RKO (cell line): ENCODE measurements around the gene STX19.
A peak's percentile ranks its signal among the peaks of the same experiment; 100 is the strongest.

Experiments
- DNase-seq: peaks from one replicate; pipeline ENCODE4 v3.0.0-alpha.2; 2016; ENCODE audit warnings: low spot score

Gene STX19

DNA sequence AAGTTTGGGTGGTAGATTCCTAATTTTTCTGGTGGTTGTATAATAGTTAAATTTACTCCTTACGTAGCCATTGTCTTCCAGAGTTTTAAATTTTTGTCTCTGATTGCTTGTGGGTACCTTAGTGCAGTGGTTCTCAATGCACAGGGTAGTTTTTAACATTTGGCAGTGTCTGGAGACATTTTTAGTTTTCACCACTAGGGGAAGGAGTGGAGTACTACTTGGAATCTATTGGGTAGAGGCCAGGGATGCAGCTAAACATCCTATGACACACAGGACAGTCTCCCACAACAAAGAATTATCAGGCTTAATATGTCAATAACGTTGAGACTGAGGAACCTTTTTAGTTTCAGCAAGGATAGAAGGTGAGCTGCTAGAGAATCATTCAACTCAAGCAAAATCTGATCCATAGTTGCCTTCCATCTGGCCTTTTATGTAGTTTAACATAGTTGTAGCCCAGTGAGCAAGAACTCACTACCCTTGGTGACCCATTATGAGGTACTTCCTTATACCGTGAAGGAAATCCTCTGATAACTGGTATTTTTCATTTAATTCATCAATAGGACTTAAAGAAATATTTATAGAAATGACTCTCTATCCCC is 8.6 kb upstream of the STX19 start:
- DNase-seq = peak; percentile 72

DNA sequence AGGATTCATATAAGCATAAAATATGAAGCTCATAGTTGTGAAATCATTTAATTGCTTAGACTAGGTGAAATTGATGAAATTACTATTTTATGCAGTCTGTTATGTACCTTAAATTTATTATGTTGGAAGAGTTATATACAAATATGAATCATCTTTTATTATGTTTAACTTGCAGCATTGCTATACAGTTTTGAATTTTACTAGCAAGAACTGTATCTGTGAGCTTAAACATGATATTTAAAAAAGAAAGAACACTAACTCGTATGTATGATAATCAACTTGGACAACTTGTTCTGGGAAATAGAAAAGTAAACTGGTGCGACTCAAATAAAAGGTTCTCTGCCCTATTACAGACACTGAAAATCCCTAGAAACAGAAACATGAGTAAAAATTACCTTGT is 1.8 kb downstream of the STX19 start:
- DNase-seq = no peak

DNA sequence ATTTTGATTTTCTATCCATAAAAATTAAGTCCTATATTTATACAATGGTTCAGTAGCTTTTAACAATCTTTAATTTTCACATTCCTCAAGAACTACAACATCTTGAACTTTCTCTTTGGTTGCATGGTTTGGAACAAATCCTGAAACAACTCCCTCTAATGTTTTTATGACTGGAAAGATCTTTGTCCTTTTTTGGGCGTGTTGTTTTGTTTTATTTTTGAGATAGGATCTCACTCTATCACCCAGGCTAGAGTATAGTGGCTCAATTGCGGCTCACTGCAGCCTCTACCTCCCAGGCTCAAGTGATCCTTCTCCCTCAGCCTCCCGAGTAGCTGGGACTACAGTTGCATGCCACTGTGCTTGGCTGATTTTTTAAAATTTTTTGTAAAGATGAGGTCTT is 4.0 kb downstream of the STX19 start:
- no peak for DNase-seq

DNA sequence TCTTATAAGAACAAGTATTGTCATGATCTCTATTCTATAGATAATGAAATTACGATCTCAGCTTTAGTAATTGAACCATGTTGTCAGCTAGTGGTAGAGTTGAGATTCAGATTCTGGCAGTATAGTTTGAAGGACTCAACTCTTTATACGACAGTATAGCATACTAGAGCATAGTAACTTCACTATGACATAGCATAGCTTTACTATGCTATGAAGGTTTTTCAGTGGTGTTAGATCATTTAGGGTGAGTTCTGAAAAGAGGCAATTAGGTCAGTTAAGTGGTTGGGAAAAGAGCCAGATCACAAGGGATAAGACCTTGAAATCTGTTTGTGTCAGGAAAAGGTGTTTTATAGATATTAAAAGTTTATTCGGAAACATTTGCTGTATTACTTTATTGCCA is 8.1 kb downstream of the STX19 start:
- no peak for DNase-seq

DNA sequence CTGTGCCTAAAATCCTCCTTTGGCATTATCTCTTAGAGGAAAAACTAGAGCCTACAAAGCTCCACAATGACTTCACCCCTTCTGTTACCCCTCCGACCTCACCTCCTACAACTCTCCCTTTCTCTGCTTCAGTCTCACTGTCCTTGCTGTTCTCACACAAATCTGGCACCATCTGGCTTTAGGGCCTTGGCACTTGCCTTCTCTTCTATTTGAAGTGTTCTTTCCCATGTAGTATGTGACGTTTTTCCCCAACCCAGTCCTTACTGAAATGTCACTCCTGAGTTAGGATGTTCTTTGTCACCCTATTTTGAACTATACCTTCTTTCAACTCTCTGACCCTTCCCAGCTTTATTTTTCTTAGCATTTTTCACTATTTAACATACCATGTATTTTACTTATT is 8.7 kb downstream of the STX19 start:
- DNase-seq = no peak

DNA sequence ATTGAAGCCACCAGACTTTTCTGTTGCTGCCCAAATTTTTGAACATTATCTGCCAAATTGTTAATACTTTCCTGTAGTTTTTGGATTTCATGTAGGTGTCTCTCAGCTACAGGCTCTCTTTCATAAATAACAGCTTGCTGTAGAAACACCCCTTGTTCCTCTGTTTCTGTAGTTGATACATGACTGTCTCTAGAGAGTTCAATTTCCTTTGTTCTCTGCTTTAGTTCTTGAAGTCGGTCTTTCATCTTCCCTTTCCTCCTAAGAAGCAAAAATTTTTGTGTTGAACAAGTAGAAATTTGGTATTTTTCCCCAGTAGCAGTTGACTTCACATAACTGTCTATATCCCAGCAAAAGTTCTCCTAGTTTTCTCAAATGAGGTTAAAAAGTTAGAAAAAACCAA is 13.4 kb downstream of the STX19 start:
- DNase-seq = no peak

DNA sequence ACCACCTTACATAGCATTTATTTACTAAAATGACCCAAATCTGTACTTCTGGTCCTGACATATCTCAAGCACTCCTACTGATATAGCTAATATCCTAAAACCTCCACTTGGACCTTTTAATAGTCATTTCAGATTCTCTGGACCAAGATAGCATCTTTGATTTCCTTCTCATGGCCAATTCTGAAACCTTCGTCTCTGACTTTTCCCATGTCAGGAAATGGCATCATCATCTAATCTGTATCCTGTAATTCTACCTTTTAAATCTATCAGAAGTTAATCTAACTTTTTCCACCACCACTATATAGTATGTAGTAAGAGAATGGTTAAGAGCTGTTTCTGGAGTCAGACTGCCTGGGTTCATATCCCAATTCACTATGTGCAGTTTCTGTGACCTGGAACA is 16.2 kb downstream of the STX19 start:
- no peak for DNase-seq

DNA sequence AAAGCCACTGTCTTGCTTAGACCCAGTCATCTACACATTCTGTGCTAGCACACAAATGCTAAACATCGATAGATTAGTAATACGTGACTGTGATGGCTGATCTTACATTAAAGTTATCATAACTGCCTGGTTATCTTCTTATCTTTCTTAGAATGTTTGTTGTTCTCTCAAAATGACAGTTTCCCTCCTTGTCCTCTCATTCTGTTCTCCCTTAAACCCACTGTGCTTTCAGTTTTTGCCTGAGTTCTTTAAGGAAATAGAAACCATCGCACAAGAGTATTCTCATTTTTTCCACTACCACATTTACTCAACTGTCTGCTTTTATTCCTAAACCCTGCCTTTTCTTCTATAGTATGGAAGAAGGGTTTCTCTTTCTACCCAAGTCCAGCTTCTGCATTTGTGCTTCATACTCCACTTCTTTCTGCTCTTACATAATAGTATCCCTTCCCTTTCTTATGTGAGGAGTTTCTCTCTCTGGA is 17.1 kb downstream of the STX19 start:
- no peak for DNase-seq

DNA sequence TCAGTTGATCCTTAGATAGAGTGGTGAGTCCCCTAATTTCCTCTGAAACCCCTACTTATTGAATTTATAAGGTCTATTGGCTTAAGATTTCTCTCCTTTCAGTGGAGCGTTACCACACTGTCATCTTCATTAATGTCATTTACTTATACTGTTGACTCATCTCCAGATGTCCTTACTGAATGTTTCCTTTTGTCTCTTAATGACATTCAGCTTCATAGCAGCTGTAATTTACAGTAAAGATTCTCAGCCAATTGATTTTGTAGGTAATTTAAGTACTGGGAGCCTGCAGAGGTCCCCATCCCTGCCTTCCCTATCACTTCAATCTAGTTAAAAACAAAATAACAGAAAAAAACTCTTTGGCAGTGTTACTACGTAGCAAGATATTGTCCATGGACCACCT is 18.8 kb downstream of the STX19 start:
- DNase-seq = no peak

DNA sequence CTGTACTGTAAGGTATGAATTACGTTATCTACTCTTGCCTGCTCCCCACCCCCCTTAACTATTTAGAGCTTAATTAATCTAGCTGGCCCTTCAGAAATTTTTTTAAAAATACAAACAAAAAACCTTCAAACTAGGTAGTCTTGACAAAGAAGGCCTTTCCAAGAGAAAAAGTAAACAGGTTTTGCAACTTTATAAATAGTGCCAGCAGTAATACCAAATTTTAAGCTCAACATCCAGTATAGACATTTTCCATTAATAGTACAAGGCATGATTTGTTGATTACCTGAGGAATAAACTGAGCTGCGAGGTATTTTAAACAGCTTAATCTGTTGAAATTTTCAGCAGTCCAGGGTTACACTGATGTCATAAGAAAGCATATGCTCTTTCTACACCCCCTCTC is 20.1 kb downstream of the STX19 start:
- DNase-seq = no peak

DNA sequence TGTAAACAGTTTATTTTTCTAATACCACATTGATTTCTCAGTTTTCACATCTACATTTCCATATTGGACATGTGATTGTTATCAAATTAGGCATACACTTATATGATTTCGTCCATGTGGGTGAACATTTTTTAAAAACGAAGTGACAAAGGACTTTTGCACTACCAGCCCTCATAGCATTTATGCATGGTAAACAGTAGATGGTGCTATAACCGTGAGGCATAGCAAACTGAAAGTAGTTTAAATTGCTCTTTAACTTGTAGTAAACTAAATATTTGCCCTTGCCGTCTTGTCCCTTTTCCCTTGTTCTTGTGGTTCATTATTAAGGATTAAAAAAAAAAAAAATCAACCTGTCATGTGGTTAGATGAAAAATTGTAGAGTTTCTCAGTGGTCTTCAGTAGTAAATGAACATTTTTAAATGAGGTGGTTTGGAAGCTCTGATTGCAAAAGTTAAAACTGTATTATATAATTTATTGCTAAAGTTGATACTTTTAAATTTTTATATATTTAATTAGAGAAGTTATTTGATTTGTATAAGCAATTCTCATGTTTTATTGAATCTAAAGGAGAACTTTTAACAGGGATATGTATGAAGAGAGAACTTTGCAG is 24.0 kb downstream of the STX19 start:
- DNase-seq = peak; percentile 85

DNA sequence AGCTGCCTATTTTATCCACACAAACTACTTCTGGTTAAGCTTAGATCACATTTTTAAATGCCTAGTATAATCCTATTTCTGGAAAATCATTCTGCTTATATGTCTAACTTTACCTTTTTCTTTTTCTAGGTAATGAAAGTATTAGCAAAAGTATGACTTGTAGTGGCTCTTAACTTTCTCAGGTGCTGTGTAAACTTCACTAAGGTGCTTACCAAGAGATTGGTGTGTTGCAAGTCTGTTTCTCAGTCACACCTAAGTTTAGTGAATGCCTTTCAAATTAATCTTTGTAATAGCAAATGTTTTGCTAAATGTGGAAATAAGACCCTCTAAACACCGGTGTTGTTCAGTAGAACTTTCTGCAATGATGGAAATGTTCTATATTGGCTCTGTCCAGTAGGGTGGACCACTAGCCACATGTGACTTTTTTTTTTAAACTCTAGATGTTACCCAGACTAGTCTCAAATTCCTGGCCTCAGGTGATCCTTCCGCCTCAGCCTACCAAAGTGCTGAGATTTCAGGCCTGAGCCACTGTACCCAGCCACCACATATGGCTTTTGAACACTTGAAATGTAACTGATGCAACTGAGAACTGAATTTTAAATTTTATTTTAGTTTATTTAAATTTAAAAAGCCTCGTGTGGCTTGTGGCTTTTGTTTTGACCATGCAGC is 26.4 kb downstream of the STX19 start:
- DNase-seq = no peak

DNA sequence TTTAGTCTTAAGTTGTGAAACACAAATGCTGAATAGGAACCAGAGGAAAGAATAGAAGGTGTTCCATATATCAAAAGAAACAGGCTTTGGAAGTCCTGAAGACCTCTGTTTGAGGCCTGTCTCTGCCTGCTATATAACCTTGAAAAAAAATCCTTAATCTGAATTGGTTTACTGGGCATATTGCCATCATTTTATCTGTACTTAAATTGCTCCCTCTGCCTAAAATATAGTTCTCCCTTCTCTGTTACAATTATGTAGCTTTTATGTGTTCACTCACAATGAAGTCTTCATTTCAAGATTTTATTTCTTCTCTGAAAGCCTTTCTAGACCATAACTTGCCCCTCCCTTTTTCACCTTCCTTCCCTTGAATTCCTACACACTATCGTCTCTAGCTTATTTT is 27.2 kb downstream of the STX19 start:
- no peak for DNase-seq

DNA sequence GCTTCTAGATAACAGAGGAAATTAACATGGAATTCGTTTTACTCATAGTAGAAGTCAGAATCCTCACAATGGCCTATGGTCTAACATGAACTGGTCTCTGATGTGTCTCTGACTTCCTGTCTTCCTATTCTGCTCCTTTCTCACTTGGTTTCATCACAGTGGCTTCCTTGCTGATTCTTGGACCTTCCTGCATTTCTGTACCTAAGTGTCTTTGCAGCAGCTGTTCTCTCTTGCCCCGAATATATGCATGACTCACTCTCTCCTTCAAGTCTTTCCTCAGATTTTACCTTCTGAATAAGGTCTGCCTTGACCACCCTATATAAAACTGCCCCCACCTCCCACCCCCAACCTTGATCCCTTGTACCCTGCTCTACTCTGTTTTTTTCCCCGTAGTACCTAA is 34.3 kb downstream of the STX19 start:
- no peak for DNase-seq

DNA sequence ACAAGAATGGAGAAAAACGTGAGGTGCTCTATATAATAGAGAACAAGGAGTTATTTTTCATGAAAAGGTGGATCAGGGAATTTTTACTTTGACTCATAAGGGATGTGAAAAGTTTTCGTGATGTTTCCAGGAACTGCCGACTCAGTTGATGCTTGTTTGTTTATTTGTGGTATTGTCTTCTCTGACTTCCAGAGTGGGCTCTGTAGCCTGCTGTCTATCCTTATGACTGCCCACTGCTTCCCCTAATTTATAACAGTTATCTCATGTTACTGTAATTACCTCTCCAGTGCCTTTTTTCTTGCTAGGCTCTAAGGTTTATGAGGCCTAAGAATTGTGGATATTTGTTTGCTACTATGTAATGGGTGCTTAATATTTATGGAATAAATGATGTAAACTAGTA is 36.2 kb downstream of the STX19 start:
- DNase-seq = no peak

DNA sequence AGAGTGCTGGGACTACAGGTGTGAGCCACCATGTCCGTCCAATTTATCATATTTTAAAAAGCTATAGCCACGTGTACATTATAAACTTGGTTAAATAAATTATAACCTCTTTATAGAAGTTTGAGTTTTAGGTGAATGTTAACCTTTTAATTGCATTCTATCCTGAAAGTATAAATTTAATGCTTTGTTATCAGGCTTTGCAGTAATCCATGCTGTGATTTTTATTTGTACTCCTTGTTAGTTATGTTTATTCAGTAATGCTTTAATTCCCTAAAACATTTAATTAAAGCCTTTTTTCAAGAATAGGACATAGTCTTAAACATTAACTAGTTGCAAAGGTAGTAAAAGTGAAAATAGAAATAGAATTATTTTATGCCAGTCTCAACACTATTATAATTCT is 36.8 kb downstream of the STX19 start:
- DNase-seq = no peak

DNA sequence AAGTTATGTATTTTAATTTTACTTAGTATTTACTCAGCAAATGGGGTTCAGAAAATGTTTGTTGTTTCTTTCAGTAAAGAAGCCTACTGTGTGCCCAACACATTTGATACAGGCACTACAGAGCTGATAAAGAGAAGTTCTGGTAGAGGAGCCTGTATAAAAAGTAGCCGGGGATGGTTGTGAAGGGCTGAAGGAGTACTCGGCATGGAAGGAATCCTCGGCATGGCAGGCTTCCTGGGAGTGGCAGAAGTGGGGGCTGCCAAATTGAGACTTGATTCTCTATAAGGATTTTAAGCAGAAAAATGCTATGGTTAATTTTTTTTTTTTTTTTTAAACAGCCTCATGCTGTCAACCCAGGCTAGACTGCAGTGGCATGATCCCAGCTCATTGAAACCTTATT is 39.2 kb downstream of the STX19 start:
- DNase-seq = no peak

DNA sequence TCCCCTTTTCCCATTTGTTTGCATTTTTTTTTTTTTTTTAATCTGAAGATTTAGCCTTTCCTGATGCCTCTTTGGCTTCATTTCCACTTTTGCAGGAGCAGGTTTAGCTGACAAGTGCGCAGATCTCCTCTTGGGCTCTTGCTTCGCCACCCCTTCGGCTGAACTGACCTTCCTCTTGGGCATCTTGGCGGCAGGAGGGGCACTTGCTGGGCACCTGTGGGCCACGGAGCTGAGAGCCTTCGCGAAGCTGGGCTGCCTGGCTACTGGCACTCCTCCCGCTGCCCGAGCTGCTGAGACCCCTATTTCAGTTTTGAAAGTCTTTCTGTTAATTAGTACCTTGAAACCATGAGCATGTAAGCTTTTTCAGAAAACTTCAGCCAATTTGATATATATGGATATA is 39.6 kb downstream of the STX19 start:
- no peak for DNase-seq

DNA sequence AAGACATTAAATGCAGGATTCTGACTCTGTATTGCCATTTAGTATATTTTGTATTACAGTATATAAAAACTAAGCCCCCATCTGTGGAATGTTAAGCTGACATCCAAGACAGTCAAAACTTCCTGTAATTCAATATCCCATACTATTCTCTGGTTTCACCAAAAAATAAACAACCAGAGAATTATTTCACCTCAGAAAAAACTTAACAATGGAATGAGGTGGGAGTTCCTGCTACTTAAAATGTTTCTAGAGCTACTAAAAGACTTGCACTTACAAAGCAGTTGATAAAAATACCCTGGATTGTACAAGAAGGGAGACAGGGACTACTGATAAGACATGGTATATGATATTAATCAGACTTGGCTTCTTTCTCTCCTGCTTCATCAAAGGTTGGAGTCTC is 40.1 kb downstream of the STX19 start:
- no peak for DNase-seq

DNA sequence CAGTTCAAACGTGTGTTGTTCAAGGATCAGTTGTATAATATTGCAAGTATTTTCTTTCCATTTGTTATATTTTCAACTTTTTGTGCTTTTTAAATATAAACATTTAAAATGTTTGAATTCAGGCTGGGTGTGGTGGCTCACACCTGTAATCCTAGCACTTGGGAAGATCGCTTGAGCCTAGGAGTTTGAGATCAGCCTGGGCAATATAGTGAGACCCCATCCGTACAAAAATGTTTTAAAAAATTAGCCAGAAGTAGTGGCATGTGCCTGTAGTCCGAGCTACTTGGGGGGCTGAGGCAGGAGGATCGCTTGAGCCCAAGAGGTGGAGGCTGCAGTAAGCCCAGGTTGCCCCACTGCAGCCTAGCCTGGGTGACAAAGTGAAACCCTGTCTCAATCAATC is 43.8 kb downstream of the STX19 start:
- no peak for DNase-seq

DNA sequence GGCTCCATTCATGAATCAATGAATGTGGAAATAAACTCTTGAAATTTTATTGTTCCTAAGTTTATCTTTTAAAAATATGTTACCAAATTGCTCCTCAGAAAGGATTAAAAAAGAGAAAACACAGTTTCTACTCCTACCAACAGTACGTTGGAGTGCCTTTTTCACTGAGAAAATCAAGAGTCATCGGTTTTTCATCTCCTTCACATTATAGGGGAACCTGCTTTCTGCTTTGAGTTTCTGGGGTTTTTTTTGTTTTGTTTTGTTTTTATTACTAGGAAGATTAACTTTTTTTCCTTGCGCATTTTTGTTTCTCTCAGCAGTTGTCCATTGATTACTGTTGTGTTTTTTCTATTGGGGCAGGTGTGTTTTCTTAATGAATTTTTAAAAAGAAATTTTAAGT is 45.0 kb downstream of the STX19 start:
- DNase-seq = no peak

DNA sequence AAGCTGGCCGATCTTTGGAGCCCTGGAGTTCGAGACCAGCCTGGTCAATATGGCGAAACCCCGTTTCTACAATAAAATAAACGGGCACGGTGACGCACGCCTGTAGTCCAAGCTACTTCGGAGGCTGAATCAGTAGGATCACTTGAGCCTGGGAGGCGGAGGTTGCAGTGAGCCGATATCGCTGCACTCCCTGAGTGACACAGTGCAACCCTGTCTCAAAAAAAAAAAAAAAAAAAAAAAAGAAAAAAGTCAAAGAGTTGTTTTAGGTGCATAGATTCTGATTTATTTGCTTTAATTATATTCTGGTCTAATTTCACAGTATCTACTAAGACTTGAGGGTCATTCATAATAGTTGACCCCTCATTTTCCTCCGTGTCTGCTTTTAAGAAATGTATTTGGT is 46.7 kb downstream of the STX19 start:
- DNase-seq = peak; percentile 88

DNA sequence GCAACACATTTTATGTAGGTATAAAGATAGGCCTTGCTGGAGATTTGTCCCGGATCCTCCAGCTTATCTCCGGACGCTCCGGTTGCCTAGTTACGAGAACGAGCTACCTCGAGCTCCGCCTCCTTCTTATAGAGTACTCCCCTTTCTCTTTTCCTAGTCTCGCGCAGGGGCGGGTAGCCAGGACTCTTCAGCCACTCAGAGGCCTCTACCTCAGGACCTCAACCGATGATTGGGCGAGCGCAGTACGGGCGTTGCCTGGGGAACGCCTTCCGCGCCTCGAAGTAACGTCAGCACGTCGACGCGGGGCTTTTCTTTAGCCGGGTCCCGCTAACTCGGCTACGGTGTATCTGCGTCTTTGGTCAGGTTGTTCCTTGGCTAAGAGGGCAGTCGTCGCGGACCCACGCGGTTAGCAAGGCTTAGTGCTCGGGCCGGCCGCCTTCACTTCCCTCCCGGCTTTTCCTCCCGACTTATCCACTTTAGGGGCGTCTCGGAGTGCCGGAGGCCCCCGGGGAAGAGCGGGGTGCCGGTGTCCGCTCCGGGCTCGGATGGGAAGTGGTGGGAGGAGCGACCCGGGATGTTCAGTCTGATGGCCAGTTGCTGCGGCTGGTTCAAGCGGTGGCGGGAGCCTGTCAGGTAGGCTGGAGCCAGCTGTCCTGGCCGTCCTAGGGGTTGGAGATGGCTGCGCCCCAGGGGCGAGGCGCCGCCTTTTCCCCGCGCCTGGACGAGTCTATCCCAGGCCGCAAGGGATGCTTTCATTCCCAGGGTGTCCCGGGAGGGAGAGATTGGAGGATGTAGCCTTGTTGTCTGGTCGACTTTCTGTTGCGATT is 48.3 kb downstream of the STX19 start, which contains the start of gene ARL13B:
TSS of gene ARL13B (plus strand) at position 306 of the 827 bp plus-strand sequence. CDS start at position 575, 269 bp downstream.
- DNase-seq = peak; percentile 99
